ENCODE results near the gene IL13. TPM values are rescaled to one million over a fixed set of nuclear protein-coding genes. Genes with fewer than 3 reads are reported as not detected.
"Not testable (repeated sequence)": the region's sequence is repeated elsewhere in the genome, so short reads cannot be mapped to it uniquely, and the experiment has no call there.

IL13 gene
- total RNA-seq, 3 donors from 2014 or later, result not detected

- H3K4me1 ChIP-seq (ENCODE audit: low read depth), result no peaks in the 10 kb centered on the region
- no peaks in the 10 kb centered on the region for H3K9me3 ChIP-seq
- ATAC-seq (no peak), DNase-seq (no peak)
- H3K36me3 ChIP-seq (ENCODE audit: low read depth), result no peaks in the 10 kb centered on the region
- TF ChIP-seq CTCF (IDR thresholded peaks at IDR 0.05), result no peak
- intact Hi-C loops (cut with DNase I, micrococcal nuclease), result no loop called here
- H3K4me3 ChIP-seq, result no peak overlapping the region
Measured at GRCh38 chr5:132689513-132689912, 31.5 kb downstream of the IL13 start.

DNA sequence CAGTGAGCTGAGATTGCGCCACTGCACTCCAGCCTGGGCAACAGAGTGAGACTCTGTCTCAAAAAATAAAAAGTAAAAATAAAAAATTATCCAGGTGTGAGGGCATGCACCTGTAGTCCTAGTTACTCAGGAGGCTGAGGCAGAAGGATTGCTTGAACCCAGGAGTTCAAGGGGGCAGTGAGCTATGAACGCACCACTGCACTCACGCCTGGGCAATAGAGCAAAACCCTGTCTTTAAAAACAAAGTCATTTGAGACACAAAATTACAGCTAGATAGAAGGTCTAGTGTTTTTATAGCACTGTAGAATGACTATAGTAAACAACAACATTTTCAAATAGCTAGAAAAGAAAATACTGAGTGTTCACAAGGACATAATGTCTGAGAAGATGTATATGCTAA is 32.2 kb downstream of the IL13 start:
- H3K4me3 ChIP-seq, result no peak overlapping the region
- H3K4me1 ChIP-seq (ENCODE audit: low read depth), result no peaks in the 10 kb centered on the region
- intact Hi-C loops (cut with DNase I, micrococcal nuclease), result no loop called here
- no peaks in the 10 kb centered on the region for H3K9me3 ChIP-seq
- TF ChIP-seq CTCF (IDR thresholded peaks at IDR 0.05), result no peak
- no peak for ATAC-seq
- no peaks in the 10 kb centered on the region for H3K36me3 ChIP-seq (ENCODE audit: low read depth)
- DNase-seq, result no peak

DNA sequence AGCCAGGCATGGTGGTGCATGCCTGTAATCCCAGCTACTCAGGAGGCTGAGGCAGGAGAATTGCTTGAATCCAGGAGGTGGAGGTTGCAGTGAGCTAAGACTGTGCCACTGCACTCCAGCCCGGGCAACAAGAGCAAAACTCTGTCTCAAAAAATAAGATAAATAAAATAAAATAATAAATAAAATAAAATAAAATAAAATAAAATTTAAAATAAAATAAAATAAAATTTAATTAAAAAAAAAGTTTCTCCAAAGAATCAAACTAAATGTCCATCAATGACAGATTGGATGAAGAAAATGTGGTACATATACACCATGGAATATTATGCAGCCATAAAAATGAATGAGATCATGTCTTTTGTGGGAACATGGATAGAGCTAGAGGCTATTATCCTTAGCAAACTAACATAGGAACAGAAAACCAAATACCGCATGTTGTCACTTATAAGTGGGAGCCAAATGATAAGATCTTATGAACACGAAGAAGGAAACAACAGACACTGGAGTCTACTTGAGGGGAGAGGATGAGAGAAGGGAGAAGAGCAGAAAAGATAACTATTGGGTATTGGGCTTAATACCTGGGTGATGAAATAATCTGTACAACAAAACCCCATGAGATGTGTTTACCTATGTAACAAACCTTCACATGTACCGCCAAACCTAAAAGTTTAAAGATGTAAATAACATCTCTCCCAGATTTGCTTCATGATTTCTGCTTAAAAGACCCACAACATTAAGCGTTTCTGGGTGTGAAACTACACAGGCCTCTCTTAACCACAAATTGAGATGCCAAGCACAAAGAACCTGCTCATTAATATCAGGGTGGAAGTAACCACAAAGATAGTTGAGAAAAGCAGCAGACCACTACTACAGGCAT is 34.0 kb downstream of the IL13 start:
- intact Hi-C loops (cut with DNase I, micrococcal nuclease); H3K4me3 ChIP-seq; H3K9me3 ChIP-seq; H3K4me1 ChIP-seq (ENCODE audit: low read depth); ATAC-seq; DNase-seq; H3K36me3 ChIP-seq (ENCODE audit: low read depth): not testable (repeated sequence)

GRCh38 chr5:132692632-132692967 is 34.6 kb downstream of the IL13 start:
- Histone ChIP-seq H3K9me3 (no peaks in the 10 kb centered on the region), H3K4me3 (no peak overlapping the region), H3K36me3 (ENCODE audit: low read depth) (no peaks in the 10 kb centered on the region), H3K4me1 (ENCODE audit: low read depth) (no peaks in the 10 kb centered on the region)
- DNase-seq (no peak), ATAC-seq (no peak)
- no peak for TF ChIP-seq CTCF (IDR thresholded peaks at IDR 0.05)
- intact Hi-C loops (cut with DNase I, micrococcal nuclease), result no loop called here

DNA sequence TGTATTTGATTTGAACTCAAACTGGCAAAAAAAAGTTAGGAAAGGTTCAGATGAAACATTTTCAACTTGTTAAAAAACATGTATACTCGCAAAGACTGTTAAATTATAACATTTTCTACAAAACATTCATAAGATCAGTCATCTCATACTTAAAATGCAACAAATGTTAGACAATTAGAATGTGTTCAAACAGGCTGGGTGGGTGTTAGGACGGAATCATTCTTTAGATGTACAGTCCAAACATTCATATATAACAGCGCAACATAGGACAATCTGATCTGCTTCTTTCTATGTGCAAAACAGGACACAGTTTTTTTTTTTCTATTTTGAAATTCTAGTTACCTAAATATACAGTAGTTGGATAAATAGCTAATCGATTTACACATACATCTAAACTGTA is 38.0 kb downstream of the IL13 start:
- no peak overlapping the region for H3K4me3 ChIP-seq
- no peaks in the 10 kb centered on the region for H3K4me1 ChIP-seq (ENCODE audit: low read depth)
- ATAC-seq (no peak), DNase-seq (no peak)
- no peaks in the 10 kb centered on the region for H3K9me3 ChIP-seq
- H3K36me3 ChIP-seq (ENCODE audit: low read depth), result no peaks in the 10 kb centered on the region
- TF ChIP-seq CTCF (IDR thresholded peaks at IDR 0.05), result no peak
- intact Hi-C loops (cut with DNase I, micrococcal nuclease), result no loop called here

DNA sequence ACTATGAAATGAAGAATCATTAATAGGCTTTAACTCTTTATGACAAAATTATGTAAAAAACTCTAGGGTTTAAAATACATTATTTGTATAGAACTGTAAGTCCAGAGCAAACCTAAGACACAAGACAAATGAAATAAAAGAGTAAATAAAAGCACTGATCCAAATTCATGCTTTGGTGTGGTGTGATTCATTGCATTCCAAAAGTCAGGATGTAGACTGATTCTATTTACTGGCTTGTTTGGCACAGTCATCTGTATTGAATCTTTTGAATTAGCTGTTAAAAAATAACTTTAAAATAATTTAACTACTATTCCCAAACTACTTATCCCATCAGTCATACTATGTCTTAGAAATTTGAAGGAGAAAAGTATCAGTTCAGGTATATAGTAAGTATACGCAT is 46.9 kb downstream of the IL13 start:
- ATAC-seq (no peak), DNase-seq (no peak)
- H3K36me3 ChIP-seq (ENCODE audit: low read depth), result no peaks in the 10 kb centered on the region
- no peaks in the 10 kb centered on the region for H3K9me3 ChIP-seq
- H3K4me1 ChIP-seq (ENCODE audit: low read depth), result no peaks in the 10 kb centered on the region
- no peak for TF ChIP-seq CTCF (IDR thresholded peaks at IDR 0.05)
- no peak overlapping the region for H3K4me3 ChIP-seq
- intact Hi-C loops (cut with DNase I, micrococcal nuclease), result no loop called here

Data from mucosa of descending colon (tissue), 3 donors.